Raji (cell line): Measurements from ENCODE around the gene HS3ST4.

Experiments
- POLR2A ChIP-seq: IDR thresholded peaks from 2 replicates; pipeline ENCODE4 v1.6.1; 2011; ENCODE audit warnings: low read depth, low read length, control low read depth; ENCODE audit not compliant: insufficient read depth

Gene HS3ST4

DNA sequence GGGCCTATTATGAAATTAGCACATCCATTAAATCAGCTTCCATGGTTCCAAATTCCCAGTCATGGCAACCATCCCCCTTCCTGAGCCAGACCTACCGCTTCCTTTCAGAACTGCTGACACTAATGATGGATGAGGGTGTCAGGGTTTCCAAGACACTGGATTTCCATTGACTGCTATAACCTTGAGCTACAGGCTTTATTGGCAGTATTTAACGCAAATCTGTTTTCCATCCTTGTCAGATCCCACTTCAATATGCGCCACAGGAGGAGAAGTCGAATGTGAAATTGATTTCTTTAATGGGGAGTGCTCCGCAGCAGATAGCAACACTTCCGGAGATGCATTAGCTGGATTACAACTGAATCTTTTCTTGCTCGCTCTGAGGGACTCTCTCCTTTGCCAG lies 197.1 kb downstream of the HS3ST4 start:
- no peak for TF ChIP-seq POLR2A

DNA sequence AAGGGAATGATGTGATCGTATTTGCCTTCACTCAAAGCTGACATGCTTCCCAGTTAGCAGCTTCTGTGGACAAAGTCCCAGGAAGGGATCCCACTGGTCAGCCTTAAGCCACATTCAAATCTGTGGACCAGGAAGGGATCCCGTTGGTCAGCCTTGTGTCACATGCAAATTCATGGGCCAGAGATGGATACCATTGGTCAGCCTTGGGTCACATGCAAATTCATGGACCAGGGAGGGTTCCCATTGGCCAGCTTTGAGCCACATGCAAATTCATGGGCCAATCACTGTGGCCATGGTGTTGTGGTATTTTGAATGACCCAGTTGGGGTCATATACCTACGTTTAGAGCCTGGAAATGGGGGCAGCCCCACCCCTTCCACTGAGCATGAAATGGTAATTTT lies 201.6 kb downstream of the HS3ST4 start:
- TF ChIP-seq POLR2A, result no peak

DNA sequence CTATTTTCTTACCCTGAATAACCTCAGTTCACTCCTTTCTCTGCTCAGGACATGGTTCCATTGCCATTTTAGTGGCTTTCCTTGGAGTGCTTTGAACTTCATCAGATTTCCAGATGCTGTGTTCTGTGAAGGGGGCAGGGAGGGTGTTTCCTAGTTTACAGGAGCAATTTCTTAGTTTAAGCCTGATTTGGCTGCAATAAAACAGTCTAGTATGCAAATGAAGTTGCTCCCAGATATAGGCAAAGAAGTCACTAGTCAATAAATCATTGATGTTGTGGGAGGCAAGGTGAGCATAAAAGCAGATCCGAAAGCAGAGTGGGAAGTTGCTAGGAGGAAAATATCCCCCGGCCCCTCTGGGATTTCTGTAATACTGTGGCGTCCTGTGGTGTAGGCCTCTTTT lies 202.3 kb downstream of the HS3ST4 start:
- TF ChIP-seq POLR2A, result no peak

DNA sequence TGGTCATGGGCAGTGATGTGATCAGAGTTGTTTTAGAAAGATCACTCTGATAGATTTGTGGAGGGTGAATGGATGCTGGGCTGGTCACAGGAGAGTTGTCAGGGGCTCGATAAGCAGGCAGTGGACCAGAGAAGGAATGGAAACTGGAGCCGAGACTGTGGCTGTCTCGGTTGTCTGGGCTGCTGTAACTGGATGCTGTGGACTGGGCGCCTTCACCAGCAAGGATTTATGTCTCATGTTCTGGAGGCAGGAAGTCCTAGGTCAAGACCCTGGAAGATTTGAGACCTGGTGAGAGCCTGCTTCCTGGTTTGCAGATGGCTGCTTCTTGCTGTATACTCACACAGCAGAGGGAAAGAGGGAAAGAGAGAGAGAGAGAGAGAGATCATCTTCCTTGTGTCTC lies 203.6 kb downstream of the HS3ST4 start:
- no peak for TF ChIP-seq POLR2A

DNA sequence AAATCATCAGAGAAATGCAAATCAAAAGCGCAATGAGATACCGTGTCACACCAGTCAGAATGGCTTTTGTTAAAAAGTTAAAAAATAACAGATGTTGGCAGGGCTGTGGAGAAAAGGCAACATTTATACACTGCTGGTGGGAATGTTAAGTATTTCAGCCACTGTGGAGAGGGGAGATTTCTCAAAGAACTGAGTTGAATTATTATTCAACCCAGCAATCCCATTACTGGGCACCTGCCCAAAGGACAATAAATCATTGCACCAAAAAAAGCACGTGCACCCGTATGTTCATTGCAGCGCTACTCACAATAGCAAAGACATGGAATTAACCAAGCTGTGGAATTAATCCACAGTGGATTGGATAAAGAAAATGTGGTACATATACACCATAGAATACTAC lies 204.7 kb downstream of the HS3ST4 start:
- TF ChIP-seq POLR2A, result no peak

DNA sequence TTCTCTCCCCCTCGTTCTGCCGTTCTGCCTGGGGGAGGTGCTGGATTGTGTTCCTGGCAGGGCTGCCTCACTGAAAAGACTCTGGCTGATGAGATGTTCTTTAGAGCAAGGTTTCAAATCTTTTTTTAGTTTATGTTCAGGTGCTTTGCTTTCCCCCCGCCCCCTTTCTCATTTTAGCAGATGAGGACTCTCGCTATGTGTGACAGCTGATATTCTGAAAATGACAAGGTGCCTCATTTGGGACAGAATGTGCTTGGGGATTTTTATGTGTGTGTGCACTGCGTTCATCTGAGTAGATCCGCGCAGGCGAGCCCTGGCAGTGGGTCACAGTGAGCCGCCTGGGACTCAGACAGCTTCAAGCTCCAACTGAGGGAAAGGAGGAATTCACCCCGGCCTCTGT lies 205.9 kb downstream of the HS3ST4 start:
- TF ChIP-seq POLR2A, result no peak

DNA sequence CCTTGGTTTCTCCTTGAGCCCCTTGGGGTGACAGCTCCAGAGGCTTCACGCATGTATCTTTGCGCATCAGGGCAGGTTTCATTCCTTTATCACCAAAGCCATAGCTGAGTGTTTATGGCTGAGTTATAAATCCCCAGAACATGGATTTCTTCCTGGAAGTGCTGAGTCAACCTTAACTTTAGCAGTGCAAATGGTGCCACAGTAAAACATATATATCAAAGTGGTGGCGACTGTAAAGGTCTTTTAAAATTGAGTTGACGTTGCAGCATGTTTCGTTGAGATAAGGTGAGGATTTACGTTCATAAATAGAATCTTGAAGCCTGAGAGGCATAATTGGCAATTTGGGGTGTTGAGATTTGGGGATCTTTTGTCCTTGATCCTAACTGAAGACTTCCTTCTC lies 214.1 kb downstream of the HS3ST4 start:
- no peak for TF ChIP-seq POLR2A

DNA sequence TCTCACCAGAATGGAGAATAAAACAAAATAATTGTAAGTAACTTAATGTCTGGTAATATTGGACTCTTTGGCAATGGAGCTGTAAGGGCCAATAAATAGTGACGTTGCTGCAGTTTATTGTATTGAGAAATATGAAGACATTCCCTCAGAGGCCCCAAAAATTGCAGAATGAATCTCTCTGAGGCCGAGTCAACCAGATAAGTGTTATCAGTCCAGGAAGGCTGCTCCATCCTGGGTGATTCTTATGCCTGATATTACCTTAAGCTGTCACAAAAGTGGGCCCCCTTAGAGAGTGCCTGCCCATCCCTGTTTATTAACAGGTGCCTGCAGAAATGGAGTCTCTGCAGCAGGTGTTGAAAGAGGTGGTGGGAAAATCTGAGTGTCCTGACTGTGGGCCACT lies 219.2 kb downstream of the HS3ST4 start:
- no peak for TF ChIP-seq POLR2A

DNA sequence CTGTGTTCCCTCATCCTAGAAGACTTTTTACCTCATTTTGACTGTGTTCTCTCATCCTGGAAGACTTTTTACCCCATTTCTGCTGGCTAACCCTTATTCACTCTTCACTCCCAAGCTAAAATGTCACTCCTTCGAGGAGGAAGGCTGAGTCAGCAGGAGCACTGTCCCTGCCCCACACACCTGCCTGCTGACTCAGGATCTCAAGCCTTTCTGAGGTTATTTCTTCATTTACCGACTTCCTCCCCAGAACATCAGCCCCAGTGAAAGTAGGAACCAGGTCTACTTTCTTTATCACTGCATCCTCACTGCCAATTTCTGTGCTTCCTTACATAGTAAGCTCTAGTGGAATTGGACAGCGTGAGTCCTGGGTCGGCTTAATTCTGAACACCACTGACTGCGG lies 220.6 kb downstream of the HS3ST4 start:
- TF ChIP-seq POLR2A, result no peak

DNA sequence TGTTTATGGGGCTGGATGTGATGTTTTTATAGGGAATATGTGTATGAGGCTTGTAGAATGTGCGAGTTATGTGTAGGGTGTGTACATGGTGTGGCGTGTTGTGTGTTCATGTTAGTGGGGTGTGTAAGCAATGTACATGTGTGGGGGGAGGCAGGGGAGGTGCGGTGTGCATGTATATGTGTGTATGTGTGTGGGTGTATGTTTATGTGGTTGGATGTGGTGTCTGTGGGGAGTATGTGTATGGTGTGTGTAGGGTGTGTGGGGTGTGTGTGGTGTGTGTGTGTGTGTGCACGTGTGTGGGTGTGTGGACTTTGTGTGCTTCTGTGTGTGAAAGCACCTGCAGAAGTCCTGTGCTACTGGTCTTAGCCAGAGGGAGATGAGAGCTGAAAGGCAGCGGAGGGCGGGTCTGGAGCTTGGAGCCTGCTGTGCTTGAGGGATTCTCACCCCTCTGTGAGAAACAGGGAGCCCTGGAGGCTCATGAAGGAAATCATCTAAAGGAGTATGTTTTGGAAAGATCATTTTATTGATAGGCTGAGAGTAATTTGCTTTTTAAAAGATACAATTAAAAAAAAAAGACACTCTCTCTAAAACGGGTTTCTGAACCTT lies 222.7 kb downstream of the HS3ST4 start:
- no peak for TF ChIP-seq POLR2A

DNA sequence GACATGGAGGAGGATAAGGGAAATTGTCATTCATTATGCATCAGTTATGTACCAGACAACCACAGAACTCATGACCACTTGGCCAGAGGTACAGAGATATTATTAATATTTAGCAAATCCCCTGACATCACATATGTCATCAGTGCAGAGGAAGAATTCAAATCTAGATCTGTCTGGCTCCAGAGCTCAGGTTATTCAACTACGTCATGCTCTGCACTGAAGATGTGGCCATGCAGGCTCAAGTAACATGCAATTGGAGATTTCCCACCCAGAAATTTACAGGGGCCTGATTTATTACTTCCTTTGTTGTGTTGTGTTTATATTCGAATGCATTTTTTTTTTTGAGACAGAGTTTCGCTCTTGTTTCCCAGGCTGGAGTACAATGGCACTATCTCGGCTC lies 224.3 kb downstream of the HS3ST4 start:
- no peak for TF ChIP-seq POLR2A

DNA sequence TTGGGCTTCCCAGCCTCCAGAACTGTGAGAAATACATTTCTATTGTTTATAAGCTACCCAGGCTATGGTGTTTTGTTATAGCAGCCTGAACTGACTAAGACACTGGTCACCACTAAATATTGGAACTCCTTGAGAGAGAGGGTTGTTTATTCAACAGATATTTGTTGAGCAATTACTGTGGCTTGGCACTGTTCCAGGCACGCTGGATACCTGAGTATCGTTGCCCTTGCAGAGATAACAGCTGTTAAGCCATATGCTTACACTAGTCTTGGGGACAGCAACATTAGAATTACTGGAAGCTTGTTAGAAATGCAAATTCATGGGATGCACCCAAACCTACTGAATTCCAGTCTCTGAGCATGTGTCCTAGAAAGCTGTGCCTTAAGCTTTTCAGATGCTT lies 230.7 kb downstream of the HS3ST4 start:
- no peak for TF ChIP-seq POLR2A

DNA sequence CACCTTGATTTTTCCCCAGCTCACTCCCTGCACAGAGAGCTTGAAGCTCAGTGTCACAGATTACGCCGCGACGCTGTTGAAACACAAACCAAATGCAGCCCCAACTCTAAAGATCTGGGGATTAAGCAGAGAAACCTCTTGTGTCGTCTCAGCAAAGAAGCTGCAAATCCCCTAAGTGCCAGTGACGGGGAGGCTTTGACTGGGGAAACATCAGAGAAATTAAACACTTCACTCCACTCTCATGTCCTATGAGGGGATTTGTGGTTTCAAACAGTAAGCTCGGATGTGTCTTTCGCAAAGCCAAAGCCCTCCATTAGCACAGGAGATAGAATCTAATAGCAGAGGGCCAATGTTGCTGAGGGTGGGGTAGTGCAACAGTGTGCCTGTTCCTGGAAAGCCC lies 233.7 kb downstream of the HS3ST4 start:
- TF ChIP-seq POLR2A, result no peak

DNA sequence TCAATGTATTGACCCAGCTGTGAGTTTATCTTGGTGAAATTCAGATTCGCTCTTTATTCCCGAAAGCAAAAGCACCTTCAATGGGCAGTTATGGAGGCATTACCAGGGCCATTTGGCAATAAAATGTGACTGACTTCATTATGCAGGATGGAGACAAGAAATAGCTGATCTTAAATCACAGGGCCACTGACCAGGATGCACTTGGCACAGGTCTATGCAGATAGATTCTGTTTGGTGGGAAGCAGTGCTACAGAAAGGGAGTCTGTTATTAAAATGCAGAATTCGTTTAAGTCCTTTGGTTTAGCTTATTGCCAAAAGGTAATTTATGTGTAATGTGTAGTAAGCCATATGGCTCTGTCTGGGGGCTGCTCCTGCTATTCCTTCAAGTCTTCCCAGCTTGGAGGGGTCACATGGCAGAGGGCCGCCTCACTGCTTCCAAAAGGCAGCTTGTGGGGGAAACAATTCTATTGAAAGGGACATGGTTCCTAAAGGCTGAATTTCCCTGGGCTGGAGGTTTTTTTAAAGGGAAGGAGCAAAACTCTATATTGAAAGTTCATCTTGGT lies 239.8 kb downstream of the HS3ST4 start:
- no peak for TF ChIP-seq POLR2A

DNA sequence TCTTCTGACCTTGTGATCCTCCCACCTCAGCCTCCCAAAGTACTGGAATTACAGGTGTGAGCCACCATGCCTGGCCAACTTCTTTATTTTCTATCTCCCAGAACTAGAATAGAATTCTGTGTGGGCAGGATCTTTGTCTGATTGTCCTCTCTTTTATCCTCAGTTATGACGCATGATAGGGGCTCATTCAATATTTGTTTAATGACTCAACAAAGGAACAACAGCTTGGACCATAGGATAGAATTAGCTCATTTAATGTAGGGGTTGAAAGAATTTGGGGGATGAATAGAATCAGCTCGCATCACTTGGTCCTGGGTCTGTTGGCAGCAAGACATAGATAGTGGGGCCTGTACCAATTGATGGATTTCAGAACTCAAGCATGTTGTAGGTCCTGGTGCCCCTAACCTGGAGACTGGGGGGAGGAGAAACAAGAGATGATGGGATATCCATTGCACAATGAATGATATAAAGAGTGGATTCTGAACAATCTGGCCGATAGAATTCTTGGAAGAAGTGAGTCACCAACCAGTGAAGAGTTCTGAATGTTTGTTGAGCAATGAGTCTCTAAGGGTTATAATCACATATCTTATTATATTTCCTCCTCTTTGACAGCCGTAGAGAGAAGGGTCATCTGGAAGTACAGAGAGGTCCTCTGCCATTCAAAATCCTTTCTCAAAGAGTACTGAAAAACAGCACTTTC lies 250.2 kb downstream of the HS3ST4 start:
- no peak for TF ChIP-seq POLR2A

DNA sequence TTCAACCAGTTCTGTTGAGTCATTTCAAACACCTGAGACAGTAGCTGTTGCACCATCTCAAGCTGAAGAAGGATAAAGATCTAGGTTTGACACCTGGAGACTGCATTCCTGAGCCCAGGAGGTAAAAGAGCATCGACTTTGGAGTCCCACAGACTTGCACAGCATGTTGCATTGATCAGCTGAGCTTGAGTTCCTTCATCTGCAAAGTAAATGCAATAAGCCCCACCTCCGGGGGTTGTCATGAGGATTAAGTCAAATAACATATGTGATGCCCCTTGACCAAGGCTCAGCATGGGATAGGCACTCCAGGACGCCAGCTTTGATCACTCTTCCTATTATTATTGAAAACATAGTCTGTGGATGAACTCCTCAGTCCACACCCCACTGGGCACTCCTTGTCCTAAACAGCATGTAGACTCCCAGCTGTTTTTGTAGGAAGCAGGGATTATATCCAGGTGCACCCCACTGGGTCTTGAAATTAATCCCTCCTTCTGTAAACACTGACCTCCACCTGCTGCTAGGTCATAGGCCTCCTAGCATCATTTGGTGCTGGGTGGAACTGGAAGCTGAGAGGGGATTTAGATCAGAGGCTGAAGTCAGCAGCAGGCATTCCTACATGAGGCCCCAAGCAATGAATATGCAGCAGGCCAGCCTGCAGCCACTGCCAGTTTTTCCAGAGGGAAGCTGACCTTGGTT lies 259.0 kb downstream of the HS3ST4 start:
- TF ChIP-seq POLR2A, result no peak

DNA sequence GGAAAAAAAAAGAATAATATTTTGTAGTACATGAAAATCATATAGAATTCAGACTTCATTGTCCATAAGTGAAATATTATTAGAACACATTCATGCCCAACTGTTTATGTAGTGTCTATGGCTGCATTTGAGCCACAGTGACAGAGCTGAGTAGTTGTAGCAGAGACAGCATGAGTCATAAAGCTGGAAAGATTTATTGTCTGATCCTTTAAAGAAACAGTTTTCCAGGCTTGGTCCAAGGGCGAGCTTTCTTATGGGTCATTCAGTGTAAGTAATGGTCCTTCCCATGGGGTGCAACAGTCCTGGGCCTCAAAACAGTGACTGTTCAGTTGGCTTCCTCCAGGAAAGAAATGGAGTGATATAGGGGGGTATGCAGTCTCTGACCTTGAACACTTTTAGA lies 260.2 kb downstream of the HS3ST4 start:
- no peak for TF ChIP-seq POLR2A

DNA sequence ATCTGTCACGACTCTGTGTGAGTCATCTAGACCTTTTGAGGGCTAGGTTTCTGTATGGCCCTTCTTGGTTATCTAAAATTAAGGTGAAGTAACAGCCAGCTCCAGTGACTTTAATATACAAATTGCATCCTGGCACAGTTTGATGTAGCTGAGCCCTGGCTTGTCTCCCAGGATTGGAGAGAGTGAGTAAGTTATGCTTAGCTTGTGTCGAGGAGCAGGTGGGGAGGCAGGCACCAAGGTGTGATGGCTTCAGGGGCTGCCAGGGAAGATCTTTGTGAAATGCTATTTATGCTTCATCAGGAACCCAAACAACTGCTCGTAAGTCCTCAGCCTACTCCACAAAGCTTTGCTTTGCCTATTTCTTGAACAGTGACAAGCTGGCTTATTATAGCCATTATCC lies 261.2 kb downstream of the HS3ST4 start:
- TF ChIP-seq POLR2A, result no peak
